GM23248 (cell line): ENCODE results near the gene SHPK.

Experiments used
- EZH2 ChIP-seq: fragments of 200-600 bp; sonication (generic); IDR thresholded peaks from 2 replicates; pipeline ENCODE4 v1.6.1; 2018; ENCODE audit warnings: antibody characterized with exemption, mild to moderate bottlenecking; ENCODE audit not compliant: insufficient read depth, poor library complexity, severe bottlenecking
- EZH2phosphoT487 ChIP-seq: fragments of 200-600 bp; sonication (generic); IDR thresholded peaks from 2 replicates; pipeline ENCODE4 v1.6.1; 2018; ENCODE audit warnings: antibody characterized with exemption, moderate library complexity, mild to moderate bottlenecking, low read depth; ENCODE audit not compliant: insufficient read depth

DNA sequence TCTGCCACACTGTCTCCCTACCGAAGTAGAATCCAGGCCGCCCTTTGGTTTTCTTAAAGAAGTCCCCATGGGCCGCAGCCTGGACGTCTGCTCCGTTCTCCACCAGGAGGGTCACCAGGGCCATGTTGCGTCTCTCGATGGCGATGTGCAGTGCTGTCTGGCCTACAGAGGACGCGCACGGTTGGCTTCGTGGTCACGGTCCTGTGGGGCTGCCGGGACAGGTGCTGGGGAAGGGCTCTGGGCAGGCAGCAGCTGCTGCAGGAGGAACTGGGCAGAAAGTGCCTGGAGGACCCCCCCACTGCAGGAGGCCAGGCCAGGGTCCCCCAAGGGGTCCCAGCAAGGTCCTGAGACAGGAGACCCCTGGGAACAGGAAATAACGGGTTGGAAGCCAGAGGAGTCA is 45.8 kb downstream of the SHPK start:
- TF ChIP-seq EZH2 (no peak), EZH2phosphoT487 (no peak)
